NCI-H2029 (cell line): ENCODE measurements around the gene CELA3A.
"Not testable (repeated sequence)": the region's sequence is repeated elsewhere in the genome, so short reads cannot be mapped to it uniquely, and the experiment has no call there.

Source experiments
- DNase-seq: peaks from one replicate; lab custom pipeline; 2025; lab: John Stamatoyannopoulos, UW

Gene CELA3A

GRCh38 chr1:22018583-22019559, 17.4 kb downstream of the CELA3A start:
- no peak for DNase-seq

GRCh38 chr1:22021061-22021460, 19.6 kb downstream of the CELA3A start:
- DNase-seq: no peak

GRCh38 chr1:22024485-22025367, 23.3 kb downstream of the CELA3A start:
- DNase-seq: no peak

GRCh38 chr1:22025368-22026155, 24.1 kb downstream of the CELA3A start:
- DNase-seq: peak; percentile 82

- no peak for DNase-seq
These were observed 25.4 kb downstream of the CELA3A start for GRCh38 chr1:22026924-22027289.

- no peak for DNase-seq
These were observed 28.6 kb downstream of the CELA3A start for GRCh38 chr1:22030057-22030456.

GRCh38 chr1:22030473-22030872, 29.0 kb downstream of the CELA3A start:
- DNase-seq: no peak

- no peak for DNase-seq
These were observed 29.9 kb downstream of the CELA3A start for GRCh38 chr1:22031214-22031962.

- DNase-seq: not testable (repeated sequence)
These were observed 33.4 kb downstream of the CELA3A start for GRCh38 chr1:22034834-22035233.

- no peak for DNase-seq
These were observed 36.1 kb downstream of the CELA3A start for GRCh38 chr1:22037520-22037919.

- no peak for DNase-seq
These were observed 36.6 kb downstream of the CELA3A start for GRCh38 chr1:22038036-22038435.

- DNase-seq: peak; percentile 89
These were observed 38.3 kb downstream of the CELA3A start for GRCh38 chr1:22039594-22040285.

GRCh38 chr1:22040286-22040623, 38.8 kb downstream of the CELA3A start:
- no peak for DNase-seq

- DNase-seq: no peak
These were observed 40.0 kb downstream of the CELA3A start for GRCh38 chr1:22041505-22041904.

GRCh38 chr1:22043198-22043769, 41.8 kb downstream of the CELA3A start:
- DNase-seq: peak; percentile 29

GRCh38 chr1:22044690-22045420, 43.4 kb downstream of the CELA3A start:
- no peak for DNase-seq

- DNase-seq: no peak
These were observed 44.3 kb downstream of the CELA3A start for GRCh38 chr1:22045604-22046228.

- no peak for DNase-seq
These were observed 47.1 kb downstream of the CELA3A start for GRCh38 chr1:22048351-22049192.
